ENCODE results near the gene PLPPR5. TPM values are rescaled to one million over a fixed set of nuclear protein-coding genes. Genes with fewer than 3 reads are reported as not detected.

The PLPPR5 gene
- total and polyA plus RNA-seq, 9 of the 15 experiments (the other 6 are each of a cell fraction or from before 2014, with no cell fraction given): not detected

DNA sequence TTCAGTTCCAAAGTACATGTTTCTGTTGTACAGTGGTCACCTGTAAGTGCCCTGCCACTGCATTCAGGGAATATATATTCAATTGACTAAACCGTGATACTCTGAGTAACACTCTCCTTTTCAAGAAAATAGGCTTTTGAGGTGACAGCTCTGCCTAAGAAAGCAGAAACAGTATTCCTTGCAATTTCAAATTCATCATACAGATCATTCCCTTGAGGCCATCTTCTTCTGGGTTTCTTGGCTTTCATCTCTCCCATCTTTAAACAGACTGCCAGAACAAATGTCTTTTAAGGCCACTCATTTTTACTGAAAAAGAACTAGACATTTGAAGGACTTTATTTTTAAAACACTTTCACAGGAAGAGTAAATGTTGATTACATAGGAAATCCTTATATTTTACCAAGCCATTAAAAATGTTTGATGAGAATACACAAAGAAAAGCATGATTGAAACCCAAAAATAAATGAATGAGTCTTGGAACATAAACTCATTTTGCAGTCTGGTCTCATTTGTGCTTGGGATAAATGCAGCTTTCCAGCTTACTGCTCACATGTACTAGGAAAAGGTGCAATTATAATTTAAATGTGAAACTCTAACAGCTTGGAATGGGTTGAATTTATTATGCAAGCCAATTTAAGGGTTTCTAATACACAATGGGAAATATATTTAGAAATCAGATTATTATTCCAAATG, 34.7 kb downstream of the PLPPR5 start (continued):
- TF ChIP-seq, protein P1, sequence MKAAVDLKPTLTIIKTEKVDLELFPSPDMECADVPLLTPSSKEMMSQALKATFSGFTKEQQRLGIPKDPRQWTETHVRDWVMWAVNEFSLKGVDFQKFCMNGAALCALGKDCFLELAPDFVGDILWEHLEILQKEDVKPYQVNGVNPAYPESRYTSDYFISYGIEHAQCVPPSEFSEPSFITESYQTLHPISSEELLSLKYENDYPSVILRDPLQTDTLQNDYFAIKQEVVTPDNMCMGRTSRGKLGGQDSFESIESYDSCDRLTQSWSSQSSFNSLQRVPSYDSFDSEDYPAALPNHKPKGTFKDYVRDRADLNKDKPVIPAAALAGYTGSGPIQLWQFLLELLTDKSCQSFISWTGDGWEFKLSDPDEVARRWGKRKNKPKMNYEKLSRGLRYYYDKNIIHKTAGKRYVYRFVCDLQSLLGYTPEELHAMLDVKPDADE (conservative IDR thresholded peaks at IDR 0.05; ENCODE audit: control insufficient read depth, low read depth, low read length): no peak
- TF ChIP-seq GATAD2B (IDR thresholded peaks at IDR 0.05; ENCODE audit: borderline replicate concordance) (no peak), ZBTB5 (IDR thresholded peaks at IDR 0.05) (no peak)

GRCh38 chr1:98967122-98967521, 37.5 kb downstream of the PLPPR5 start:
- no peak for ATAC-seq
- no peaks in the 10 kb centered on the region for H3K9me3 ChIP-seq (replicated peaks; ENCODE audit: control insufficient read depth, insufficient read depth, low read depth, low read length)
- H3K36me3 ChIP-seq (ENCODE audit: control insufficient read depth, insufficient read depth, low read length): no peaks in the 10 kb centered on the region
- no TSS peak for BruUV-seq (replicated peaks)
- POLR2A ChIA-PET: no interaction called here
- no peak for FAIRE-seq
- WGBS (ENCODE audit: insufficient coverage, low coverage, missing lambda C conversion rate): 0% methylated on average over 1 of the region's 1 CpG
- H3K9ac ChIP-seq (ENCODE audit: insufficient read depth in 1 of 2, low read depth in 2 of 2, low read length in 2 of 2): no peak overlapping the region
- H3K27ac ChIP-seq (ENCODE audit: extremely low read depth, low read depth, low read length): no peak overlapping the region
- intact Hi-C loops (cut with micrococcal nuclease): no loop called here
- H4K20me1 ChIP-seq (replicated peaks; ENCODE audit: control insufficient read depth, insufficient read depth, low read length): no peaks in the 10 kb centered on the region
- H3K79me2 ChIP-seq (ENCODE audit: control insufficient read depth, insufficient read depth, low read length): no peaks in the 10 kb centered on the region
- H3K9me1 ChIP-seq (ENCODE audit: control insufficient read depth, insufficient read depth, low read length): no peaks in the 10 kb centered on the region
- DNase-seq (ENCODE audit: extremely low read depth in 1 of 4, low spot score in 3 of 4): no peak
- H2AFZ ChIP-seq (ENCODE audit: low read depth, low read length): no peak overlapping the region
- CTCF ChIA-PET (ENCODE audit: low intra/inter-chr PET ratio): no interaction called here
- in situ Hi-C loops (cut with MboI): no loop called here
- no peak overlapping the region for H3K4me2 ChIP-seq (ENCODE audit: insufficient read depth, low read length)
- H3K27me3 ChIP-seq (ENCODE audit: control insufficient read depth in 2 of 2, insufficient read depth in 2 of 2, low read length in 2 of 2): no peaks in the 10 kb centered on the region
- H3K4me1 ChIP-seq (replicated peaks in 1 of 2; ENCODE audit: control insufficient read depth in 2 of 2, insufficient read depth in 2 of 2, low read length in 2 of 2): no peaks in the 10 kb centered on the region
- H3K4me3 ChIP-seq: no peak overlapping the region
- no peak for TF ChIP-seq PHF20 (IDR thresholded peaks at IDR 0.05; ENCODE audit: partially characterized antibody)
- no peak for TF ChIP-seq POLR2G (IDR thresholded peaks at IDR 0.05; ENCODE audit: low read depth, low read length)
- TF ChIP-seq ATF6 (CRISPR knock-in tag; IDR thresholded peaks at IDR 0.05): no peak
- no peak for TF ChIP-seq TCFL5 (CRISPR knock-in tag; conservative IDR thresholded peaks at IDR 0.05)
- no peak for TF ChIP-seq MXI1 (IDR thresholded peaks at IDR 0.05; ENCODE audit: low read depth, low read length)
- TF ChIP-seq NFXL1 (CRISPR knock-in tag; IDR thresholded peaks at IDR 0.05): no peak
- TF ChIP-seq ZNF717 (CRISPR knock-in tag; IDR thresholded peaks at IDR 0.05): no peak
- no peak for TF ChIP-seq SIX5 (IDR thresholded peaks at IDR 0.05; ENCODE audit: borderline replicate concordance in 1 of 2, insufficient read depth in 1 of 2, low read depth in 1 of 2, low read length in 2 of 2)
- TF ChIP-seq GATA2 (CRISPR knock-in tag; IDR thresholded peaks at IDR 0.05): no peak
- no peak for TF ChIP-seq ATF3 (IDR thresholded peaks at IDR 0.05)
- TF ChIP-seq ATF3 (CRISPR knock-in tag; conservative IDR thresholded peaks at IDR 0.05): no peak
